Type B pancreatic cell (in vitro differentiated cells): ENCODE measurements around the gene OR9Q1. TPM values are rescaled to one million over a fixed set of nuclear protein-coding genes. Genes with fewer than 3 reads are reported as not detected.

Experiments
- DNase-seq: peaks from one replicate; pipeline ENCODE4 v3.0.0; 2021; ENCODE audit warnings: mixed read lengths; ENCODE audit not compliant: unreplicated experiment; ENCODE audit errors: extremely low spot score
- H3K27ac Mint-ChIP-seq: 2 replicates; pipeline ENCODE4 v1.8.0; 2021; ENCODE audit warnings: mild to moderate bottlenecking, mixed read lengths
- H3K27me3 Mint-ChIP-seq: 2 replicates; pipeline ENCODE4 v1.8.0; 2021; ENCODE audit warnings: mixed read lengths
- H3K36me3 Mint-ChIP-seq: 2 replicates; pipeline ENCODE4 v1.8.0; 2021; ENCODE audit warnings: mixed read lengths
- H3K4me1 Mint-ChIP-seq: one replicate; pipeline ENCODE4 v1.8.0; 2021; ENCODE audit warnings: mixed read lengths; ENCODE audit not compliant: unreplicated experiment
- H3K4me3 Mint-ChIP-seq: 2 replicates; pipeline ENCODE4 v1.8.0; 2021; ENCODE audit warnings: mild to moderate bottlenecking, mixed read lengths
- H3K9me3 Mint-ChIP-seq: 2 replicates; pipeline ENCODE4 v1.8.0; 2021; ENCODE audit warnings: mixed read lengths
- total RNA-seq: library from RNA; stranded (reverse); gene quantifications from 2 replicates; pipeline ENCODE4 v1.2.1, GENCODE V29; 2021; ENCODE audit warnings: low replicate concordance
- TF ChIP-seq, protein P1 (sequence below): fragments of 200-600 bp; sonication (generic); conservative IDR thresholded peaks from 2 replicates; pipeline ENCODE4 v1.5.0; 2021; ENCODE audit warnings: antibody characterized with exemption, mild to moderate bottlenecking

Gene OR9Q1
- total RNA-seq, 1 donor from 2014 or later, result not detected

DNA sequence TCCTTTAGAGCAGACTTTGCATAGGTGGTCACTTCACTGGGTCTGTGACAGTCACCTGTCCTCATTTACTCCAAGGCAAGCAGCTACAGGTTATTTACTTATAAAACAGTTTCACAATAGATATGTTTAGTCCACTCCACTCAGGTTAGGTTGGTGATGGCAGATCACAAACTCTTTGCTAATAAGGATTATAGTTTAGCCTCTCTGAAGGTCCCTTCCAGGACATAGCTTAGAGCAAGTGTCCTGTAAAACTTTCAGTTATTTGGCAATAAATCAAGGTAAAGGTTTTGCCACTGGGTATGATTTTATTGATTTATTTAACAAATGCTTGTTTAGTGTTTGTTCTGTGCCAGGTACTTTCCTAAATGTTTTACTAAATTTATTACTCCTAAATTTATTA lies 15.9 kb downstream of the OR9Q1 start:
- Mint-ChIP-seq H3K4me3 (no peak overlapping the region), H3K36me3 (no peaks in the 10 kb centered on the region), H3K9me3 (no peaks in the 10 kb centered on the region), H3K27ac (no peak overlapping the region), H3K4me1 (no peaks in the 10 kb centered on the region), H3K27me3 (no peaks in the 10 kb centered on the region)
- TF ChIP-seq, protein P1, sequence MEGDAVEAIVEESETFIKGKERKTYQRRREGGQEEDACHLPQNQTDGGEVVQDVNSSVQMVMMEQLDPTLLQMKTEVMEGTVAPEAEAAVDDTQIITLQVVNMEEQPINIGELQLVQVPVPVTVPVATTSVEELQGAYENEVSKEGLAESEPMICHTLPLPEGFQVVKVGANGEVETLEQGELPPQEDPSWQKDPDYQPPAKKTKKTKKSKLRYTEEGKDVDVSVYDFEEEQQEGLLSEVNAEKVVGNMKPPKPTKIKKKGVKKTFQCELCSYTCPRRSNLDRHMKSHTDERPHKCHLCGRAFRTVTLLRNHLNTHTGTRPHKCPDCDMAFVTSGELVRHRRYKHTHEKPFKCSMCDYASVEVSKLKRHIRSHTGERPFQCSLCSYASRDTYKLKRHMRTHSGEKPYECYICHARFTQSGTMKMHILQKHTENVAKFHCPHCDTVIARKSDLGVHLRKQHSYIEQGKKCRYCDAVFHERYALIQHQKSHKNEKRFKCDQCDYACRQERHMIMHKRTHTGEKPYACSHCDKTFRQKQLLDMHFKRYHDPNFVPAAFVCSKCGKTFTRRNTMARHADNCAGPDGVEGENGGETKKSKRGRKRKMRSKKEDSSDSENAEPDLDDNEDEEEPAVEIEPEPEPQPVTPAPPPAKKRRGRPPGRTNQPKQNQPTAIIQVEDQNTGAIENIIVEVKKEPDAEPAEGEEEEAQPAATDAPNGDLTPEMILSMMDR, result no peak
- DNase-seq, result no peak

GRCh38 chr11:58043379-58043778 lies 19.7 kb downstream of the OR9Q1 start:
- no peaks in the 10 kb centered on the region for H3K27me3 Mint-ChIP-seq

DNA sequence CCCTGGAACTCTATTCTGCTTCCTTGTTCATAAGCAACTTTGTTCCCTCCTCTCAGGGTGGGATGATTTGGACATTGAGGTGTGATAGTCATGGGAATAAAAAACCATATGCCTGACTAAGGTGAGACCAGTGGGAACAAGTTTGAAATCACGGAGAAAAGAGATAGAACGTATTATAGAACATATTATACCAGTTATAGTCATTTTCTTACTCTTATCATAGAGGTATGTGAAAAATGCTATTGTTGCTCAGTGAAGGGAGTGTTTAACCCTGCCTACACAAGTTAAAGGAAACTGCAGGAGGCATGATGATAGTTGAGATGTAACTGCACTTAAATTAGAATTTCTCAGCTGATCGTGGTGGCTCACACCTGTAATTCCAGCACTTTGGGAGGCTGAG lies 22.6 kb downstream of the OR9Q1 start:
- Mint-ChIP-seq H3K9me3 (no peaks in the 10 kb centered on the region), H3K4me3 (no peak overlapping the region), H3K4me1 (no peaks in the 10 kb centered on the region), H3K27ac (no peak overlapping the region), H3K27me3 (no peaks in the 10 kb centered on the region), H3K36me3 (no peaks in the 10 kb centered on the region)
- TF ChIP-seq, protein P1, result no peak
- no peak for DNase-seq

More at GRCh38 chr11:58043379-58043778, 19.7 kb downstream of the OR9Q1 start:
- no peaks in the 10 kb centered on the region for H3K9me3 Mint-ChIP-seq
- H3K4me3 Mint-ChIP-seq, result no peak overlapping the region
- TF ChIP-seq, protein P1, result no peak
- H3K4me1 Mint-ChIP-seq, result no peaks in the 10 kb centered on the region
- DNase-seq, result no peak
- no peak overlapping the region for H3K27ac Mint-ChIP-seq
- no peaks in the 10 kb centered on the region for H3K36me3 Mint-ChIP-seq

DNA sequence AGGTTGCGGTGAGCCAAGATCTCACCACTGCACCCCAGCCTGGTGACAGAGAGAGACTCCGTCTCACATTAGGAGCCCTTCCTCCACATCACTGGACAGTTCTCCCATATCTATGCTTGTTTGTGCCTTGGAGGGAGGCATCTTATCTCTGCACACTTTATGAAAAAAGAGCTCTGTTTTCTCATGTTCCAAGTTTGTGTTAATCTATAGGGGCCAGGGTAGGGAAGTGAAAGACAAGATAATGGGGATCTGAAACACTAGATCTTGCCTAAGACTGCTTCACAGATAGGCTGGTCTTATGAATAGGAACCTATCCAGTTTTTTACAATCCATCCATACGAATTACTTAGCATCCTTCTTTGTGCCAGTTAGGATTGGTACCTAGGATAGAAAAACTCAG lies 24.1 kb downstream of the OR9Q1 start:
- H3K4me1 Mint-ChIP-seq, result no peaks in the 10 kb centered on the region
- no peaks in the 10 kb centered on the region for H3K27me3 Mint-ChIP-seq
- no peaks in the 10 kb centered on the region for H3K9me3 Mint-ChIP-seq
- H3K4me3 Mint-ChIP-seq, result no peak overlapping the region
- DNase-seq, result no peak
- no peak overlapping the region for H3K27ac Mint-ChIP-seq
- H3K36me3 Mint-ChIP-seq, result no peaks in the 10 kb centered on the region
- TF ChIP-seq, protein P1, result no peak

DNA sequence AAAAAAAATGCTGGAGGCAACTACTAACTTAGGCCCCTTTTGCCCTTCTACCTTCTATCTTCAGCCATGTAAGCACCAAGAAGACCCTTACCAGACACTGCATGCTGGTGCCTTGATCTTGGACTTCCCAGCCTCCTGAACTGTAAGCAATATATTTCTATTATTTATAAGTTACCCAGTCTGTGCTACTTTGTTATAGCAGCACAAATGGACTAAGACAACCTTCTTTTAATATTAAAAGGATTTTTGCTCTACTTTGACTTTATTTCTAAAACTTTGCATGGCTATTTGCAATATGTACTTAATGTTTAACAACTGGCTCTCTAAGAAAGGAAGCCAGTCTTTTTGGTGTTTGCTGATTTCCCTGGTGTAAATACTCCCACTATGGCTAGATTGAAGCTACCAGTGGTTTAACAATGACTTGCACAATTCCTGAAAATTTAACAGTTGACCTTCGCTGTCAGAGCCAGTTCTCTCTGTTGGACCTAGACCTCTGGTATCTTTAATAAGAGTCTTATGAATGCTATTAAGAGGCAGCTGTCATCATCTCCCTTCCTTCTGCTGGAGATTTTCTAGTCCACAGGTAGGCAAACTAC lies 32.2 kb downstream of the OR9Q1 start:
- TF ChIP-seq, protein P1, result no peak
- H3K36me3 Mint-ChIP-seq, result no peaks in the 10 kb centered on the region
- H3K9me3 Mint-ChIP-seq, result no peaks in the 10 kb centered on the region

DNA sequence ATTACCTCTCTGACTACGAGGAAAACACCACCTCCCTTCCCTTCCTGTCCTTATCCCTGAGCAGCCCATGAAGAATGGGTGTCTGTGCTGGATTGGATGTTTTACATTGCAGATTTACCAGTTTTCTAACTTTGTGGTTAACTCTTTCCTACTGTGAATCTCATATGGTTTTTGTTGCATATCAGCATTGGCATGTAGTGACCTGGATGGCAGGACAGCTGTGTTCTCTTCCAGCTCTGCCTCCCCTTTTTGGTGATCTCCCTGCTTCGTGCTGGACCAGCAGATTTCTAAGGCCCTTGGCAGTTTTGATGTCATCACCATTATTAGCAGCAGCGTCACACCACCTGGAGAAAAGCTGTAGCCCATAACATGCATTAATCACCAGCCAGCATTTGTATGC lies 33.8 kb downstream of the OR9Q1 start:
- H3K27ac Mint-ChIP-seq, result no peak overlapping the region
- peaks cover 5% of the 10 kb centered on the region for H3K4me1 Mint-ChIP-seq
- TF ChIP-seq, protein P1, result no peak
- no peaks in the 10 kb centered on the region for H3K9me3 Mint-ChIP-seq
- no peak overlapping the region for H3K4me3 Mint-ChIP-seq
- H3K36me3 Mint-ChIP-seq, result no peaks in the 10 kb centered on the region
- H3K27me3 Mint-ChIP-seq, result peaks cover 3% of the 10 kb centered on the region
- DNase-seq, result no peak

More for the DNA sequence above, 32.2 kb downstream of the OR9Q1 start:
- H3K27ac Mint-ChIP-seq, result no peak overlapping the region
- peaks cover 2% of the 10 kb centered on the region for H3K4me1 Mint-ChIP-seq
- DNase-seq, result no peak
- peaks cover under 1% of the 10 kb centered on the region for H3K27me3 Mint-ChIP-seq
- H3K4me3 Mint-ChIP-seq, result no peak overlapping the region
